HG02623 (cell line): ENCODE measurements around the gene SOX1.

Experiments used
- ATAC-seq: cut with Tn5 transposase; IDR thresholded peaks from one replicate; pipeline ENCODE4 v1.9.1; 2021; ENCODE audit warnings: moderate library complexity; ENCODE audit not compliant: unreplicated experiment

Gene SOX1

DNA sequence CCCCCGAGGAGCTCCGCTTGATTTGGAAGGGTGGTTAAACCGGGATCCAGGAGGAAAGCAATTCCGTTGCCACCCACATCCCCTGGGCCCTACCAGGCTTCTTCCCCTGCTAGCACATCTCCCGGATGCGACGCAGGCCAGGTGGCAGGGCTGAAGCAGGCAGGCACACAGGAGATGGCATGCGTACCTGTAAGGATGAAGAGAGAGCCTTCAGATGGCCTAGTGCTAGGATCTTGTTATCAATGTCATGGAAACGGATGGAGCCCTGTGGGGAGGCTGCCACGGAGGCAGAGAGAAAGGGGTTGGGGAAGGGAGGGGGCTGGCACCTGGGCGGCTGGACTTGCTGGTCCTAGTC is 8.5 kb upstream of the SOX1 start:
- ATAC-seq, result no peak

DNA sequence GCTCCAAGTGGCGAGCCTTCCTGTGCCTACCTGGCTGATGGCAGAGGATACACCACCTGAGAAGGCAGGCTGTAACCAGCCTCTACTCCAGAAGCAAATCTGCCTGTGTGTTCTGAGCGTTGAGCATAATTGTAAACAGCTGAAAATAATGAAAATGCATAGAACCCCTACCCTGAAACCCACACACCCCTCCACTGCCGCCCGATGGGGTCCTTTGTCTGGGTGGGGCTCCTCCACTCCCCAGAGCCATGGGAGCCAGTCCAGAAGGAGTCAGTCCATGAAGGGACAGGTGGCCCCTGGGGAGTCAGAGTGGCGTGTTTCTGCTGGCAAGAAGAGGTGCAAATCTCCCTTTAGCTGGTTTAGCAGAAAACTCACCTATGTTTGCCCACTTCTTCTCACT is 8.0 kb upstream of the SOX1 start:
- ATAC-seq, result no peak

DNA sequence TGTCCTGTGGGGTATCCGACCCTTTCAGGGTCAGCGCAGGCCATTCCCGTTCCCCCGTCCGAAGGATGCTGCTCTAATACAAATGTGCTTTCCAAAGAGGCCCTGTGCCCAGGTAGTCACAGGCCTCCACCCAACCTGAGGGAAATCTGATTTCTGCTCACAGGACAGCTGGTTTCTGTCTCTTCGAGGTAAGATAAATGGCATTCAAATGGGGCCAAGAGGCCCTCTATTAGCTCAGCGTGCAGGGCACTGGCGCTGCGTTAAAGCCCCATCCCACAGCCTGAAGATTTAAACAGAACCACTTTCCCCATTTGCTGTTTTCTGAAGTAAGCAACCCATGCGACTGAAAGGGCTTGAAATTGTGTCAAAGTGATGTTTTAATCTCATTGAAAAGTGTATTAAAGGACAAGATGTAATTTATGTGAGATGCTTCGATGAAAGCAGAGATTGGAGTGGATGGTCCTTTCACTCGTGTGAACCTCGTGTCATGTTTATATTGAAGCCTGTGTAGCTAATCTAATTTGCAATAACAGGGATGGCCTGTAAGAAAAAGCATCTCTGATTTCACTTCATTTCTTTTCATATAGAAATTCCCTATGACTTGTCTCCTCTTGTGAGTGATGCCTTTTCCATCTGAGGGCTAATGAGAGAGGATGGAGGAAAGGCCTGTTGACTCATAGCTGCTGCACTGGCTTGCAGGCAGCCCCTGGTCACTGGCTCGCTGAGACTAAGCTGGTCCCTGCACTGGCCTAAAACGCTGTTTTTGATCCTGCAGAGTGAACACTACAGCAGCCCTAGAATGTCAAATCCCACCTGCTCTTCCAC is 7.3 kb upstream of the SOX1 start:
- ATAC-seq, result no peak

DNA sequence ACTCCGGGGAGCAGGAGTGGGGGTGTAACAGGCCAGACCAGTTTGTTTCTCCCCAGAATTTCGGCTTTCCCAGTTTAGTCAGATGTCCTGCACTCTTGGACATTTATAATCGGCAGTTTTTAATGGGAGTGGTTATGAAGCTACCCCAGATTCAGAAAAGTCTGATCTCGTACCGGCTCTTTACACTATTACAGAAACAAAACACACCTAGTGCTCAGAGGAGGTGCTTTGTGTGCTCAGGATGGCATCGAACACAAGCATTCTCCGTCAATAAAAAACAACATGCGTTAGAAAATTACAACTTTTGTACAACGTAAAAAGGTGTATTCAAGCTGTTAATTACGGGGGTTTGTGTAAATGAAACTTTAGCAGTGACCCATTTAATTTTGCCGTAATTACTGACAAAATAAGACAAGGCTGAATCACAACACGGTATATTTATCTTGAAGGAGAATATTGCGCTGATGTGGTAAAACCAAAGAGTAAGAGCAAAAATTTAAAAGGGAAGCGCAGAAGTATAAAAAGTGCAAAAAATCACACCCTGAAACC is 6.6 kb upstream of the SOX1 start:
- ATAC-seq, result no peak

DNA sequence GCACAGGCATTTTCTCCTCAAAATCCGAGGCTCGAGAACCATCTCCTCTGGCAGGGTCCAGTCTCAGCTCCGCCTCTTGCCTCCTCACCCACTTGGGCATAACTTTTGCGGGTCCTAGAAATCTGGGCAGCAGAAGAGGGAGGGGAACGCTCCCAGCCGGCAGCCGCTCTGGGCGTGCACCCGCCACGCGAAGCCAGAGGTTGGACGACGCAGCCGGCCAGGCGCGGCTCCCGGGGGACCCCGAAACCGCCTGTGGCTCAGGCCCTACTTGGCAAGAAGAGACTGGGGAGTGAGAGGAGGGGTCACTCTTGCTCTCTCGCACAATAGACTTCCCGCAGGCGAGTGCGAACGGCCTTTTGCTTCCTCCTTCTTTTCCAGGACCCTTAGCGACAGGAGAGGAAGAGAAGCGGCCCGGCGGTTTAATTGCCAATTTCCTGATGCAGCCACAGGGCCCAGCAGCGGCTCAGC is 6.0 kb upstream of the SOX1 start:
- ATAC-seq, result no peak

DNA sequence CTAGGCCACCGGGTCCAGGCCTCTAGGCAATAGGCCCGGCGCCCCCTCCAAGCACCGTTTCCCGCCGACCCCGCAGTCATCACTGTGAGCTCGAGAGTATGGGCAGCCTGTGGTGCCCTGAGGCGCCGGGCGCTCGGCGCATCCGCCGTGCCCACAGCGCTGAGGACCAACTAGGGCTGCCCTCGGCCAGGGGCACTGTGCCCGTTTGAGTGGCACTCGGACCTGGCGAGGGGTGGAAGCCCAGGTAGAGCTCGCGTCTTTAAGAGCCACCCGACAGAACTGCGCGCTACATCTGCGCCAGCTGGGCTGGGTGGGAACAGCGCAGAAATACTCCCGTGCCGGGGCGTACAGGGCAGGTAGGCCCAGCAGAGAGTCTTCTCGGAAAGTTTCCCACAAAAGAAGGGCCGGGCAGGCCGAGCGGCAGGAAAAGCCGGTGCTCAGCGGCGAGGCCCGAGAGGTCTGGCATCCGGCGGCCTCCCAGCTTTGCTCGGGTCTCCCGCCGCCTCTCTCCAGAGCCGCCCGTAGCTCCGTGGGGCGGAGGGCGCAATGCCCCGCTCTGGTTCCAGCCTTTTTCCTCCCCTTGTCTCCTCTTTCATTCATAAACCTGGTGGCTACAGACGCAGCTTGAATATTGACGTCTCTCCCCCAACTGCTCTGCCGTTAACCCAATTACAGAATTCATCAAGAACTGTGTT is 5.4 kb upstream of the SOX1 start:
- ATAC-seq, result no peak

DNA sequence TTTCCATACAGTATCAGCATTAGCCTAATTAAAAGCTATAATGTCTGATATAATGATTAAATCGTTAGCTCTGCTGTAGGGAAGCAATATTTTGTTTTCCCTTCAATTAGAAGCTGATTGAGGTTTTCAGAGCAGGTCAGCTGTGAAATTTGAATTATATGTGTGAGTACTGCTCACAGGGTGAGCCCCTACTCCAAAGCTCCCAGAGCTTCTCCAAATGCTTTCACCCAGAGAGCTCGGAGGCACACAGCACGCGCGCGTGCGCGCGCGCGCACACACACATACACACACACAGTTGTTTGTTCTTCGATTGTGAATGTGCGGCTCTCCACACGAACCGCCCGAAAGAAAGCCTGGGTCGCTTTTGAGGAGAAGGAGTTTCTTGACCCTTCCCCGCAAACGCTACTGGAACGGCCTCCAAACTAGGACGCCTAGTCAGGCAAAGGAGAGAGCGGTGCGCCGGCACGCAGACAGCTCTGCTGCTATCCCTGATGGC is 4.8 kb upstream of the SOX1 start:
- ATAC-seq, result no peak

DNA sequence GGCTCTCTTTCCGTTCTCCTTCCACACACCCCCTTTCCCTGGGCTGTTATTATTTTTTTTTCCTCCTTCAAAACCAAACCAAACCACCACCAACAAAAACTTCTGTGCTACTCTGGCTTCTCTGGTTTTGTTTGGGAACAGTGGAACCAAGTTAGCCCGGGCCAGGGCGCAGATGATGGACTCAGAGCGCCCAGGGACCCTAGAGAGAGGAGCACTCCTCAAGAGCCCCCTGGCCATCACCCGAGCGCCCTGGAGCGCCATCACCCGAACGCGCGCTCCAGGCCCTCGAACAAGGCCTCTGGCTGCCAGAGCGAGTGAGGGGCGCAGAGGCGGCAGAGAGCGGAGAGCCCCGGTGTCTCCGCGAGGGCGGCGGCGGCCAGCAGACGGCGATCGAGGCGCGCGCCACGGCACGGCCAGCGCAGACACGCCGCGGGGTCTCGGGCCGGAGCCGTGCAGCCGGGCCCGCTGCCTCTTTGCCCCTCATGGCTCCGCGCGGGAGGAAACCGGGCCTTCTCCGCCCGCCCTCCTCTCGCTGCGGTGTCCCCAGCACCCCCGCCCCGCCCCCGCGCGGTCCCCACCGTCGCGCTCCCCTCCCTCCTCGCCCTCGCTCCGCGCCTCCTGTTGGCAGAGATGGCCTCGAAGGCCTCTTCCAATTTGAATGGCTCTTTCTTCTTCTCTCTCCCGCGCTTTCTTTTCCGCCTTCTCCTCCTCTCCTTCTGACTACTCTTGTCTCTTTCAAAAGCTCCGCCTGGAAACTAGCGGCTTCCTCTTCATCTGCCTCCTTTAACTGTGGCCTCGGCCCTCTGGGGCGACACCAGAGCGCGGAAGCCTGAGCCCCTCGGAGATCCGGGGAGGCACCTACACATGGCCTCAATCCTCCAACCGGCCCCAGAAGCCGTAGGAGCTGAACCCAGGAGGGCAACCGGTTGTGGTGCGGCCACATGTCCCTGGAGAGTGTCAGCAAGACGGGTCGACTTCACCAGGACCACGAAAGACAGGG is 4.1 kb upstream of the SOX1 start:
- no peak for ATAC-seq

DNA sequence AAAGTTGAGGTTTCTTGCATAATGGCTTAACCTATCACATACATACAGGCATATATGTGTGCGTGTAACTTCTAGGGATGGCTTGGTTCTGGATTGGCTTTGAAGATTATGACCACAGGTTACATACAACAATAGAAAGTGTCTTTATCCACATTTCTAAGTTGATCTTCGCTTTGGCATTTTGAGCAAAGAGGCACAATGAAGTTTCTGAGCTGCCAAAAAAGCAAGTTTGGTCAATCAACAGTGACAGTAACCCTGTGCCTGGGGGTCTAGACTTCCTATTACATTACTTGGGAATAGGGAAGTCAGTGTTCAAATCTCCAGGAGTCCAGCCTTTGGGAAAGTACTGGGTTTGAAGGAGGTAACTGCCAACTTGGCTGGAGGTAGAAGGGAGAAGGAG is 3.1 kb upstream of the SOX1 start:
- ATAC-seq, result no peak

DNA sequence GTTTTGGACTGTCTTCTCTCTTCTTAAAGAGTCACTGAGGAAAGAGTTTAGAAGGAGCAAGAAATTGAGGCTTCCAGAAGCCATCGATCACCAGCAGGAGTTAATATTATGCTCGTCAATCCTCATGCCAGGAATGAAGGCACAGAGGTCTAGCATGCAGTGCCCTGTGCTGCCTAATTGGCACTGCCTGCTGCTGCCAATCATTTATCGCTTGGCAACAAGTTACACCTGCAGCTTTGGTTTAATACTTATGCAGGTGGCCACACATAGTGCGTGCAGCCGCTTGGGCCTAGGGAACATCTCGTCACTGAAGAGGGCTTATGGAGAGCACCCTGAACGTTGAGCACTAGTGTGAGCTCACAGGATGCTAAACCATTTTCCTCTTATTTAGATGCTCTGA is 2.7 kb upstream of the SOX1 start:
- ATAC-seq, result no peak

DNA sequence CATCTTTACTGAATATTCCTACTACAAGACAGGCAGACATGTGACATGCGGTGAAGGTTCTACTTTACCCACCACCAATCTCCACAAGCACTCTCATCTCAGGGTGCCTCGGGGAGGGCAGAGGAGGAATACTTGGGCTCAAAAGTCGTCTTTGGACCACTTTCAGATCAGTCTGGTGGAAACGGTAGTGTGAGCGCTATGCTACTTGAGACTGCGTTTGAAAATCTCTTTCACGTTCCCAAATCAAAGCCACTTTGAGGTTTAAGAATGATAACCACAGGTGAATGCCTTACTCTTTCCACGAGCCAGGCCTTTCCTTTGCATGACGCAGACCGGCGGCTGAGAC is 1.5 kb upstream of the SOX1 start:
- no peak for ATAC-seq

DNA sequence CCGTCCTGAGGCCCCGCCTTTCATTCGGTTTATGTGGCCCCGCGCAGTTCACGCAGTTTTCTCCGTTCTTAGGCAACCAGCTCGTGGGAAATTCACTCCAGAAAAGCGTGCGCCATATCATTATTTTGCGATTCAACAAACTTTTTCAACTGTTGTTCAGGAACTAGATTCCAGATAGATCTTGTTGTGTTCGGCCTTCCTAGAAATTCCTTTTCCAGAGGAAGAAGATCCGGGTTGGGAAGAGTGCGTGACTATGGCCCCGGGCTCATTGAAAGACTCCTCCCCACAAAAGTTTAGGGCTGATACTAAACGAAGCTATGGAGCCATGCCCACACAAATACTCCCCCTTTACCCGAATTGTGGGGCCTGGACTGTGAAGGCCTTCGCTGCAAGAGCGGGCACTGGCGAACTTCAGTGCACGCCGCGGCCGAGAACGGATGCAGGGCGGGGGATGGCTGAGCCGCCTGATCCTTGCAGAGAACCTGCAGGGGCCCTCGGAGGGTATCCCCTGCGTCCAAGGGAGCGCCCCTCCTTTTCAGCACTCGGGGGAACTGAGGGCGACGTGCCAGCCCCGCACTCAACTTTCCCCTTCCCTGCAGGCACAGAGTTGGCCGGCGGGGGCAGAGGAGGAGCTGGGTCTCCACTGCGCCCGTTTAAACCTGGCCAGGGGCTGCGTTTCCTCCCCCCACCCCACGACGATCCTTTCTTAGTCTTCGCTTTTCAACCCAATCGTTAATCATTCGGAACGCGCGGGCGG is 904 bp upstream of the SOX1 start:
- ATAC-seq, result no peak

DNA sequence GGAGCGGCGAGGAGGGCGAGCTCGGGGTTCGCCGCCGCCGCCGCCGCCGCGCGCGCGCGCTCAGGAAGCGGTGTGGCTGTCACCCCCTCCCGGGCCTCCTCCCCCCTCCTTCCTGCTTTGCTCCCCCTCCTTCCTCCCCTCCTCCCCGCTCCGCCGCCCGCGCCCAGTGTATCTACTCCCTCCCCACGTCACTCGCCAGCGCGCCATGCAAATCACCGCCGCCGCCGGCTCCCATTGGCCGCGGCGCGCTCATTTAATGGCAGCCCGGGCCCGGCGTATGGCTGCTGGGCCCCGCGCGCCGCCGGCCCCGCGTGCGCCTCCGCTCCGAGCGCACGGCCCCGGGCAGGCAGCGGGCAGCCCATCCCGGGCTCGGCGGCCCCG is 335 bp upstream of the SOX1 start:
- no peak for ATAC-seq

DNA sequence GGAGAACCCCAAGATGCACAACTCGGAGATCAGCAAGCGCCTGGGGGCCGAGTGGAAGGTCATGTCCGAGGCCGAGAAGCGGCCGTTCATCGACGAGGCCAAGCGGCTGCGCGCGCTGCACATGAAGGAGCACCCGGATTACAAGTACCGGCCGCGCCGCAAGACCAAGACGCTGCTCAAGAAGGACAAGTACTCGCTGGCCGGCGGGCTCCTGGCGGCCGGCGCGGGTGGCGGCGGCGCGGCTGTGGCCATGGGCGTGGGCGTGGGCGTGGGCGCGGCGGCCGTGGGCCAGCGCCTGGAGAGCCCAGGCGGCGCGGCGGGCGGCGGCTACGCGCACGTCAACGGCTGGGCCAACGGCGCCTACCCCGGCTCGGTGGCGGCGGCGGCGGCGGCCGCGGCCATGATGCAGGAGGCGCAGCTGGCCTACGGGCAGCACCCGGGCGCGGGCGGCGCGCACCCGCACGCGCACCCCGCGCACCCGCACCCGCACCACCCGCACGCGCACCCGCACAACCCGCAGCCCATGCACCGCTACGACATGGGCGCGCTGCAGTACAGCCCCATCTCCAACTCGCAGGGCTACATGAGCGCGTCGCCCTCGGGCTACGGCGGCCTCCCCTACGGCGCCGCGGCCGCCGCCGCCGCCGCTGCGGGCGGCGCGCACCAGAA is 1.1 kb downstream of the SOX1 start:
- no peak for ATAC-seq

DNA sequence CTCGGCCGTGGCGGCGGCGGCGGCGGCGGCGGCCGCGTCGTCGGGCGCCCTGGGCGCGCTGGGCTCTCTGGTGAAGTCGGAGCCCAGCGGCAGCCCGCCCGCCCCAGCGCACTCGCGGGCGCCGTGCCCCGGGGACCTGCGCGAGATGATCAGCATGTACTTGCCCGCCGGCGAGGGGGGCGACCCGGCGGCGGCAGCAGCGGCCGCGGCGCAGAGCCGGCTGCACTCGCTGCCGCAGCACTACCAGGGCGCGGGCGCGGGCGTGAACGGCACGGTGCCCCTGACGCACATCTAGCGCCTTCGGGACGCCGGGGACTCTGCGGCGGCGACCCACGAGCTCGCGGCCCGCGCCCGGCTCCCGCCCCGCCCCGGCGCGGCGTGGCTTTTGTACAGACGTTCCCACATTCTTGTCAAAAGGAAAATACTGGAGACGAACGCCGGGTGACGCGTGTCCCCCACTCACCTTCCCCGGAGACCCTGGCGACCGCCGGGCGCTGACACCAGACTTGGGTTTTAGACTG is 1.7 kb downstream of the SOX1 start:
- no peak for ATAC-seq

DNA sequence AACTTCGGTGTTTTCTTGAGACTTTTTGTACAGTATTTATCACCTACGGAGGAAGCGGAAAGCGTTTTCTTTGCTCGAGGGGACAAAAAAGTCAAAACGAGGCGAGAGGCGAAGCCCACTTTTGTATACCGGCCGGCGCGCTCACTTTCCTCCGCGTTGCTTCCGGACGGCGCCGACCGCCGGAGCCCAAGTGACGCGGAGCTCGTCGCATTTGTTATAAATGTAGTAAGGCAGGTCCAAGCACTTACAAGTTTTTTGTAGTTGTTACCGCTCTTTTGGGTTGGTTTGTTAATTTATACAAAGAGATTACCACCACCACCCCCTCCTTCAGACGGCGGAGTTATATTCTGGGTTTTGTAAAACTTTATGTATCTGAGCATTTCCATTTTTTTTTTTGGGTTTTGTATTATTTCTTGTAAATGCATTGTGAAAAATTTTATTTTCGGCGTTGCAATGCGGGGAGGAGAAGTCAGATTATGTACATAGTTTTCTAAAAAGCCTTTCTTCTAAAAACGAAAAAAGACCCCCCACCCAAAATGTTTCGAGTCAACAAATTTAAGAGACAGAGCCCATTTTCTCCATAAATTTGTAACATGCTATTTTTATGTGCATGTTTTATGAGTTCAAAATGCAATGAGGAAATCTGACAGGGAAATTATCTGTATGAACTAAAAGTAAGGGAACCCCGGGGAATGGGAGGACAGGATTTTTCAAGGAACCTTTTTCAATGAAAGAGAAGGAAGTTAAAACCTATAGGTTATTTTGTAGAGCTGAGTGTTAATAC is 2.3 kb downstream of the SOX1 start:
- ATAC-seq, result no peak

DNA sequence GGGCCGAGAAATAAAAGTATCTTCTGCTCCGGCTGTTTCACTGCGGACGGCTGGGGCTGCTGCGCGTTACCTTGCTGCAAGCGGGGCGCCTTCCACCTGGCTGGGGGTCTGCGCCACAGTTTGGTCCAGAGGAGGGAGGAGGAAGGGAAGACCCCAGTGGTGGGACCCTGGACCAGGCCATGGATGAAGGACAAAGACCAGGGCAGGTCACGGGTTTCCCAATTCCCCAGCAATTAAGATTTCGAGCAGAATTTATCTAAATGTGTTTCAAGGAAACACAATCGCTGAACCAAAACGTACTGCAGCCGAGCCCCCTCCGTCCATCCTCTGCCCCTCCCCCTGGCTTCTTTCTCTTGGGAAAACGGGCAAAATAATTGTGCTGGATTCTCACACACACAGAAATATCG is 2.9 kb downstream of the SOX1 start:
- no peak for ATAC-seq

DNA sequence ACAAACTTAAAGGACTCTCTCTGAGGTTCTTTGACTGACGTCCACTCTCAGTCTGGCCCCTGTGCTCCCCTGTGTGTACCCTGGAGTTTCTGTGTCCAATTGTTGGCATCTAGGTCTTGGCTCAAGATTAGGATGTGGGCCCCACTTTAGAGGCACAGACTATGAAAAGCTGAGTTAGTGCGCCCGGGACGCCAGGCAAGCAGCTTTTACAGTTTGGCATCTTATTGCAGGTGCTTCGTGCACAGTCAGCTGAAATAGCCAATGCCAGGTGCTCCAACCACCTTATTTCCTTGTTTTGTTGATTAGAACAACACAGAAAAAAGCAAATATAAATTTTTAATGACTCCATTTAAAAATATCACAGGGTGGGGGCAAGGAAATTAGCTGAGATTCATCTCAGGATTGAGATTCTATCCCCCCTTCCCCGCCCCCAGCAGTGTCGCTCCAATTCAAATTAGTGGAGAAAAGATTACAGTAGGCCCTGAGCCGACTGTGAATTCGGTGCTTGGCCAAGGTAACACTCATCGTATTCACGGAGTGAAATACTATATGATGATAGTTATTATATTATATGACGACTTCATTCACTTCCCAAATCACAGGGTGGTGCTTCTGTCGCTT is 4.3 kb downstream of the SOX1 start:
- no peak for ATAC-seq
